COLO668 (cell line): Measurements from ENCODE around the gene DEPDC5.

Experiments
- DNase-seq: peaks from one replicate; lab custom pipeline; 2025; ENCODE audit not compliant: unreplicated experiment; lab: John Stamatoyannopoulos, UW

DEPDC5 gene

GRCh38 chr22:31846161-31847115, 92.6 kb downstream of the DEPDC5 start:
- DNase-seq: no peak

GRCh38 chr22:31848411-31848810, 94.6 kb downstream of the DEPDC5 start:
- no peak for DNase-seq

- no peak for DNase-seq
Observed at GRCh38 chr22:31850135-31850534, 96.3 kb downstream of the DEPDC5 start.

GRCh38 chr22:31852691-31853421, 99.0 kb downstream of the DEPDC5 start:
- no peak for DNase-seq

- DNase-seq: no peak
Observed at GRCh38 chr22:31853736-31854495, 100.1 kb downstream of the DEPDC5 start.

GRCh38 chr22:31857247-31857646, 103.4 kb downstream of the DEPDC5 start:
- peak; percentile 79 for DNase-seq

- no peak for DNase-seq
Observed at GRCh38 chr22:31861226-31861840, 107.5 kb downstream of the DEPDC5 start.

- no peak for DNase-seq
Observed at GRCh38 chr22:31866918-31867317, 113.1 kb downstream of the DEPDC5 start.

GRCh38 chr22:31867386-31868153, 113.8 kb downstream of the DEPDC5 start:
- no peak for DNase-seq

GRCh38 chr22:31869739-31870138, 115.9 kb downstream of the DEPDC5 start:
- DNase-seq: no peak

- no peak for DNase-seq
Observed at GRCh38 chr22:31870890-31871289, 117.1 kb downstream of the DEPDC5 start.

GRCh38 chr22:31871480-31871879, 117.7 kb downstream of the DEPDC5 start:
- no peak for DNase-seq

- no peak for DNase-seq
Observed at GRCh38 chr22:31872209-31872608, 118.4 kb downstream of the DEPDC5 start.

GRCh38 chr22:31874821-31875220, 121.0 kb downstream of the DEPDC5 start:
- no peak for DNase-seq

- no peak for DNase-seq
Observed at GRCh38 chr22:31876156-31876920, 122.5 kb downstream of the DEPDC5 start.

- no peak for DNase-seq
Observed at GRCh38 chr22:31879585-31879984, 125.8 kb downstream of the DEPDC5 start.

- DNase-seq: no peak
Observed at GRCh38 chr22:31881200-31881599, 127.4 kb downstream of the DEPDC5 start.

GRCh38 chr22:31881865-31882264, 128.0 kb downstream of the DEPDC5 start:
- no peak for DNase-seq

GRCh38 chr22:31882971-31883370, 129.2 kb downstream of the DEPDC5 start:
- DNase-seq: no peak
